Kidney (tissue), 14 donors: ENCODE results near the gene SENP1. TPM values are rescaled to one million over a fixed set of nuclear protein-coding genes. Genes with fewer than 3 reads are reported as not detected.

Experiments
- DNase-seq, 5 donors: peaks; one replicate each; pipeline ENCODE4 v3.0.0-alpha.2; 2013 to 2020
- FAIRE-seq: peaks from 2 replicates; lab custom pipeline; 2012; peaks lifted over from hg19 to GRCh38; lab: Jason Lieb, UNC
- H3K27ac ChIP-seq, 2 donors: one replicate each; pipeline ENCODE4 v1.7.0; 2013; ENCODE audit warnings: low read depth in 2 of 2, low read length in 2 of 2, inconsistent platforms in 1 of 2
- H3K27me3 ChIP-seq: one replicate; pipeline ENCODE4 v1.7.1; 2013; ENCODE audit warnings: low read length, inconsistent platforms; ENCODE audit not compliant: control insufficient read depth, insufficient read depth
- H3K36me3 ChIP-seq, 3 donors: one replicate each; pipeline versions ENCODE4 v1.7.0 to v1.7.1; 2013; ENCODE audit warnings: low read length in 3 of 3, control low read depth in 1 of 3, inconsistent platforms in 1 of 3; ENCODE audit not compliant: insufficient read depth in 3 of 3, control insufficient read depth in 2 of 3
- H3K4me1 ChIP-seq, 3 donors: one replicate each; pipeline versions ENCODE4 v1.7.0 to v1.7.1; 2013; ENCODE audit warnings: low read length in 3 of 3, inconsistent platforms in 1 of 3, low read depth in 1 of 3; ENCODE audit not compliant: control insufficient read depth in 2 of 3, insufficient read depth in 2 of 3
- H3K4me3 ChIP-seq, 3 donors: one replicate each; pipeline versions ENCODE4 v1.7.0 to v1.8.1; 2013; ENCODE audit warnings: low read length in 3 of 3, control low read depth in 1 of 3, inconsistent platforms in 1 of 3
- H3K9ac ChIP-seq, 3 donors: one replicate each; pipeline versions ENCODE4 v1.7.0 to v1.7.1; 2013; ENCODE audit warnings: low read length in 3 of 3, control low read depth in 1 of 3, inconsistent platforms in 1 of 3
- H3K9me3 ChIP-seq, 3 donors: one replicate each; pipeline versions ENCODE4 v1.7.0 to v1.7.1; 2013; ENCODE audit warnings: low read length in 3 of 3, control low read depth in 1 of 3, inconsistent platforms in 1 of 3; ENCODE audit not compliant: control insufficient read depth in 2 of 3, insufficient read depth in 1 of 3
- intact Hi-C: fragments of 100-400 bp; cut with DNase I; formaldehyde crosslinking; loops from one replicate; pipeline ENCODE4 v1.11.1; 2022
- polyA plus RNA-seq: library from polyadenylated mRNA; stranded (reverse); fragments of 350-450 nt; fragmentation: Illumina TruSeq; extraction: RNeasy Lipid Tissue Mini Kit (QIAGEN cat#74804); gene quantifications from one replicate; pipeline ENCODE4 v1.2.3, GENCODE V29; 2014; ENCODE audit warnings: low read depth, low replicate concordance; ENCODE audit not compliant: insufficient read depth
- total RNA-seq: library from RNA; stranded (reverse); fragmentation: NEBNext Ultra II Directional; extraction: Animal tissue kit (Norgen Biotek cat#: 25700); gene quantifications from one replicate; pipeline ENCODE4 v1.2.1, GENCODE V29; 2021
- TF ChIP-seq, protein P1 (sequence below): IDR thresholded peaks from 3 replicates; pipeline ENCODE4 v1.5.1; 2012; ENCODE audit warnings: mild to moderate bottlenecking, moderate library complexity, borderline replicate concordance; ENCODE audit not compliant: insufficient read depth; ENCODE audit errors: extremely low read depth
- donor health status: control.
- donor health status: control.
- donor health status: control.
- donor health status: control.
- donor health status: control.
- donor health status: DM: yes; HTN: yes; CAD: no.
- donor health status: Normal renal cell carcinoma (clear cell type).

Gene SENP1
- total and polyA plus RNA-seq, 2 donors from 2014 or later: 3.5 to 19.4 TPM

GRCh38 chr12:48005001-48005749 lies 100.7 kb downstream of the SENP1 start:
- Histone ChIP-seq H3K36me3 (no peaks in the 10 kb centered on the region), H3K4me1 (peaks cover 0 to 32% (median 16%) of the 10 kb centered on the region in 3 donors), H3K9me3 (no peaks in the 10 kb centered on the region), H3K27ac (no peak overlapping the region), H3K4me3 (peak overlapping the region in 1 of 3 donors; percentile 40), H3K9ac (no peak overlapping the region), H3K27me3 (peaks cover 11% of the 10 kb centered on the region)
- TF ChIP-seq, protein P1, sequence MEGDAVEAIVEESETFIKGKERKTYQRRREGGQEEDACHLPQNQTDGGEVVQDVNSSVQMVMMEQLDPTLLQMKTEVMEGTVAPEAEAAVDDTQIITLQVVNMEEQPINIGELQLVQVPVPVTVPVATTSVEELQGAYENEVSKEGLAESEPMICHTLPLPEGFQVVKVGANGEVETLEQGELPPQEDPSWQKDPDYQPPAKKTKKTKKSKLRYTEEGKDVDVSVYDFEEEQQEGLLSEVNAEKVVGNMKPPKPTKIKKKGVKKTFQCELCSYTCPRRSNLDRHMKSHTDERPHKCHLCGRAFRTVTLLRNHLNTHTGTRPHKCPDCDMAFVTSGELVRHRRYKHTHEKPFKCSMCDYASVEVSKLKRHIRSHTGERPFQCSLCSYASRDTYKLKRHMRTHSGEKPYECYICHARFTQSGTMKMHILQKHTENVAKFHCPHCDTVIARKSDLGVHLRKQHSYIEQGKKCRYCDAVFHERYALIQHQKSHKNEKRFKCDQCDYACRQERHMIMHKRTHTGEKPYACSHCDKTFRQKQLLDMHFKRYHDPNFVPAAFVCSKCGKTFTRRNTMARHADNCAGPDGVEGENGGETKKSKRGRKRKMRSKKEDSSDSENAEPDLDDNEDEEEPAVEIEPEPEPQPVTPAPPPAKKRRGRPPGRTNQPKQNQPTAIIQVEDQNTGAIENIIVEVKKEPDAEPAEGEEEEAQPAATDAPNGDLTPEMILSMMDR: no peak
- intact Hi-C loops: no loop called here
- DNase-seq: peak in 4 of 5 donors; percentile 71 to 85 (median 79)
- FAIRE-seq: no peak

- TF ChIP-seq, protein P1: no peak
- H3K27me3 ChIP-seq: peaks cover 11% of the 10 kb centered on the region
- peak within 1 kb of the TSS in 2 of 3 donors; percentile 37 to 41 for H3K4me3 ChIP-seq
- H3K36me3 ChIP-seq: no peaks in the 10 kb centered on the region
- DNase-seq (peak in 4 of 5 donors; percentile 84 to 92 (median 89)), FAIRE-seq (no peak)
- no peak within 1 kb of the TSS for H3K27ac ChIP-seq
- intact Hi-C loops: no loop called here
- peaks cover 0 to 32% (median 16%) of the 10 kb centered on the region in 3 donors for H3K4me1 ChIP-seq
- no peaks in the 10 kb centered on the region for H3K9me3 ChIP-seq
- H3K9ac ChIP-seq: no peak within 1 kb of the TSS
Observed at GRCh38 chr12:48004053-48004941, 101.6 kb downstream of the SENP1 start, which contains the start of gene COL2A1. Gene COL2A1, minus strand, starts transcription at chr12:48004476. Its CDS starts 155 bp downstream, at chr12:48004321.

GRCh38 chr12:48003226-48004052 lies 102.4 kb downstream of the SENP1 start:
- FAIRE-seq (no peak), DNase-seq (peak; percentile 46 to 68 (median 62))
- H3K27ac ChIP-seq: no peak overlapping the region
- peak overlapping the region in 2 of 3 donors; percentile 41 to 55 for H3K4me3 ChIP-seq
- intact Hi-C loops: no loop called here
- H3K9me3 ChIP-seq: no peaks in the 10 kb centered on the region
- peaks cover 0 to 32% (median 16%) of the 10 kb centered on the region in 3 donors for H3K4me1 ChIP-seq
- peaks cover 11% of the 10 kb centered on the region for H3K27me3 ChIP-seq
- TF ChIP-seq, protein P1: no peak
- H3K36me3 ChIP-seq: no peaks in the 10 kb centered on the region
- no peak overlapping the region for H3K9ac ChIP-seq
